Measurements from ENCODE around the gene MYOZ2.

MYOZ2 gene

DNA sequence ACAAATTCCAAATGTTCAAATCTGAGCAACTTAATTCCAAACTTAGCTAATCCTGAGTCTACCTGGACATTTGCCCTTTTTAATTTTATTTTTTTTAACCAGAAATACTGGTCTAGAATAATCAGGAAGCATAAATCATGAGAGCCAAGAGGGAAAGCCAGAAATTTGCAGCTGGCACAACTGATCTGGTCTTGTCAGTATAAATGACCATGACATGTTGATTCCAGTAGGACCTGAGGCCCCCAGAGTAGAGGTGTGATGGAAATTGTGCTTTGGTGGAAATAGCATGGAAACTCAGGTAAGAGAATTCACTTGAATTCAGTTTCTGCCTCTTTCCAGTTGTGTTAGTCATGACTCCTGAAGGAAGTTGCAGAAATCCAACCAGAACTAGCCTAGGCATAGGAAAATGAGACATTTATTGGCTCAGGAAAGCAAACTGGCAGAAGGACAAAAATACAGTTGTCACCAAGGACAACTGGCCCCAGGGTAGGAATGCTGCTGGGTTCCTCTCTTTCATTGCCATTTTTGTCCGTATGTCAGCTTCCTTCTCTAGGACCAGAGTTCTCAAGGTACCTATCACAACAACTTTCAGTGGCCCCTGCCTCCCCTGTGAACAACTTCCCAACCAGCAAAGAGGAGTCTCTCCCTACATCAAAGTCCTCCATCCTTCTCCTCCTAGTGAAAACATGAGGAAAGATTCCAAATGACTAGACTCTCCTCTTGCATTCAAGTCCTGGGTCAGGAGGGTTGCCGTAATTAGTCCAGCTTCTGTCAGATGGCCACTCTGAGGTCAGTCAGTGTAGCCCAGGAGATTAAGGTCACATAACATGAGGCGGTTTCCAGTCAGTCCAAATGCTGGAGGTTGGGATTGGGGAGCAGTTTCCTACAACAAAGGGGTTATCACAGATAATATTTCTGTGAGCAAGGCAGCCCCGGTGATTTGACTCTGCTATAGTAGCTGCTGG lies 29.3 kb upstream of the MYOZ2 start:
- Mint-ChIP-seq H3K27me3 (ENCODE audit: low read depth) (no peaks in the 10 kb centered on the region), H3K4me1 (peaks cover 6% of the 10 kb centered on the region), H3K36me3 (ENCODE audit: low read depth) (no peaks in the 10 kb centered on the region), H3K4me3 (no peak overlapping the region), H3K9me3 (no peaks in the 10 kb centered on the region), H3K27ac (peak overlapping the region in 2 of 3 experiments; percentile 8 to 23)
- TF ChIP-seq, protein P1, sequence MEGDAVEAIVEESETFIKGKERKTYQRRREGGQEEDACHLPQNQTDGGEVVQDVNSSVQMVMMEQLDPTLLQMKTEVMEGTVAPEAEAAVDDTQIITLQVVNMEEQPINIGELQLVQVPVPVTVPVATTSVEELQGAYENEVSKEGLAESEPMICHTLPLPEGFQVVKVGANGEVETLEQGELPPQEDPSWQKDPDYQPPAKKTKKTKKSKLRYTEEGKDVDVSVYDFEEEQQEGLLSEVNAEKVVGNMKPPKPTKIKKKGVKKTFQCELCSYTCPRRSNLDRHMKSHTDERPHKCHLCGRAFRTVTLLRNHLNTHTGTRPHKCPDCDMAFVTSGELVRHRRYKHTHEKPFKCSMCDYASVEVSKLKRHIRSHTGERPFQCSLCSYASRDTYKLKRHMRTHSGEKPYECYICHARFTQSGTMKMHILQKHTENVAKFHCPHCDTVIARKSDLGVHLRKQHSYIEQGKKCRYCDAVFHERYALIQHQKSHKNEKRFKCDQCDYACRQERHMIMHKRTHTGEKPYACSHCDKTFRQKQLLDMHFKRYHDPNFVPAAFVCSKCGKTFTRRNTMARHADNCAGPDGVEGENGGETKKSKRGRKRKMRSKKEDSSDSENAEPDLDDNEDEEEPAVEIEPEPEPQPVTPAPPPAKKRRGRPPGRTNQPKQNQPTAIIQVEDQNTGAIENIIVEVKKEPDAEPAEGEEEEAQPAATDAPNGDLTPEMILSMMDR (IDR thresholded peaks at IDR 0.05; ENCODE audit: unreplicated experiment in 3 of 3), result no peak

DNA sequence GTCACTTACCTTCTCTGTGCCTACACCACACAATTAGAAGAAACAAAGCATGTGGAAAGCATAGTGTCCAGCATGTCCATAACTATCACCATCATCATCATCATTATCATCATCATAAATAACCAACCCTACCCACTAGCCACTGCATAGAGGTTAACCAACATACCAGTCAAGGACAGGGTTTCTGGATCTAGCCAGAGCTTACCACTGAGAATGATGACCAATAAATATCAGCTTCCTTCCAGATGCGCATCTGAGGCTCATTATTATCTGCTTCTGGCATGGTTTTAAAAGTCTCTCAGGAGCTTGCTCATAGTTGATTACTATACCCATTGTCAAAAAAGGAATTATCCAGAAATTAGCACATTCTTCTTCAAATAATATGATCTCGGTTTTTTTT lies 25.5 kb upstream of the MYOZ2 start:
- H3K9me3 Mint-ChIP-seq, result no peaks in the 10 kb centered on the region
- peaks cover 6% of the 10 kb centered on the region for H3K4me1 Mint-ChIP-seq
- no peaks in the 10 kb centered on the region for H3K27me3 Mint-ChIP-seq (ENCODE audit: low read depth)
- H3K4me3 Mint-ChIP-seq, result no peak overlapping the region
- no peak overlapping the region for H3K27ac Mint-ChIP-seq
- H3K36me3 Mint-ChIP-seq (ENCODE audit: low read depth), result no peaks in the 10 kb centered on the region
- TF ChIP-seq, protein P1 (IDR thresholded peaks at IDR 0.05; ENCODE audit: unreplicated experiment in 3 of 3), result no peak

DNA sequence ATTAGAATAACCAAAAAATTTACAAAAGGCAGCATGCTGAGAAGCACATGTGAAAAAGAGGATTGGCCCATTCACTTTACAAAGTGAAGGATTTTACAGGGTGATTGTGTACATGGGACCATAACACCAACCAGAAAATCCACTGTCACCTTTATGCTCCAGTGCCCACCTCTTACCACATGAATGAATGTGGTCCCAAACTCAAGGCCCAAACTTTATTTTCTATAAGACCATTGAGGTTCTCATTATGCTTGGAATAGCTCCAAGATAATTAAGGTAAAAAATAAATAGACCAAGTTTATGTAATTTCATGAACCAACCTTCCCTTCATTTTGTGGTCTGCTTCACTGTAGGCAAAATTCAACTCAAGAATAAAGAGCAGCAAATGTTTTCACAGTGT lies 24.3 kb upstream of the MYOZ2 start:
- Mint-ChIP-seq H3K4me1 (peaks cover 5% of the 10 kb centered on the region), H3K36me3 (ENCODE audit: low read depth) (no peaks in the 10 kb centered on the region), H3K4me3 (no peak overlapping the region), H3K9me3 (no peaks in the 10 kb centered on the region), H3K27ac (no peak overlapping the region), H3K27me3 (ENCODE audit: low read depth) (no peaks in the 10 kb centered on the region)
- TF ChIP-seq, protein P1 (IDR thresholded peaks at IDR 0.05; ENCODE audit: unreplicated experiment in 3 of 3), result no peak

DNA sequence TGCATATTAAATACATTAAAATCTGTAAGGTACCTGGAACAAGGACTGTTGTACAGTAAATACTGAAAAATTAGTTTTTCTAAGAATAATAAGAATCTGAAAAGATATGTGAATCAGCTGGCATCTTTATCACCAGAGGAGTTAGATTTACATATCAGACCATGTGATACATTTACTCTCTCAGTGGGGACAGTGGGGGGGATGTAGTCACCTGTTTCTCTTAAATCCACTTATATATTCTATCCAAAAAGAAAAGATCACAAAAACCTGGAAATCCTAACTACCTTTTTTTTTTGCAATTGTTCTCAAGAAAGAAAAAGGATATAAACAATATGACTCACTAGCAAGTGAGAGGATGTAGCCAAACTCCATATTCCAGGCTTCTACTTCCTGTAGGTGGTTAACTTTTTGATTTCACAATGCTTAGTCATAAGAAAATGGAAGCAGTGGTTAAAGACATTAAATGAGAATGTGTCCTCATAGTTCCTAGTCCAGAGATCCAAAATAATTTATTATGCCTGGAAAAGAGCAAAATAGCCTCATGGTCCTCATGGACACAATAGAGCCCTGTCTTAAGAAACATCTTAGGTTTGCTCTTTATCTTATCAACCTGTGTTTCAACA lies 22.5 kb upstream of the MYOZ2 start:
- no peaks in the 10 kb centered on the region for H3K9me3 Mint-ChIP-seq

DNA sequence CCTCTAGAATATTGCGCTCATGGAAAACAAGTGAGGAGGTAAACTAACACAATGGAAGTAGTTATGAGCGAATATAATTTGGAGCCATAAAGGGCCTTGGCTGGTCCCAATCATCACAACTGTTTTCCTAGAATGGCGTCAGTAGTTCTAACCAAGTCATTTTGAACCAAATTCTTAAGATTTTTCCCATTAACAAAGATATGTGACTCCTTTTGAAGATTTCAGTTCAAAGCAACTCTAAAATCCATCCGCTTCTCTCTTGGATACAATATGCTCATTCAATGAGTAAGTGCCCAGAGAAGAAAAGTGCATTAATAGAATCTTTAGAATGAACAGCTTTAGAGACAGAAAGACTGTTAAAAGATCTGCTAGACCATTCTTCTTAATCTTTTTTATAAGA lies 19.6 kb upstream of the MYOZ2 start:
- H3K27ac Mint-ChIP-seq, result no peak overlapping the region
- H3K9me3 Mint-ChIP-seq, result no peaks in the 10 kb centered on the region

More for the DNA sequence above, 22.5 kb upstream of the MYOZ2 start:
- Mint-ChIP-seq H3K4me1 (no peaks in the 10 kb centered on the region), H3K27me3 (ENCODE audit: low read depth) (no peaks in the 10 kb centered on the region), H3K36me3 (ENCODE audit: low read depth) (no peaks in the 10 kb centered on the region), H3K4me3 (no peak overlapping the region), H3K27ac (no peak overlapping the region)
- TF ChIP-seq, protein P1 (IDR thresholded peaks at IDR 0.05; ENCODE audit: unreplicated experiment in 3 of 3), result no peak

More for the DNA sequence above, 19.6 kb upstream of the MYOZ2 start:
- Mint-ChIP-seq H3K4me3 (no peak overlapping the region), H3K27me3 (ENCODE audit: low read depth) (no peaks in the 10 kb centered on the region), H3K4me1 (no peaks in the 10 kb centered on the region), H3K36me3 (ENCODE audit: low read depth) (no peaks in the 10 kb centered on the region)
- TF ChIP-seq, protein P1 (IDR thresholded peaks at IDR 0.05; ENCODE audit: unreplicated experiment in 3 of 3), result no peak

Data from nephron (organoid).